GM19099 (cell line): Measurements from ENCODE around the gene PMPCB.
A peak's percentile ranks its signal among the peaks of the same experiment; 100 is the strongest.

Experiments
- POLR2A ChIP-seq: IDR thresholded peaks from 3 replicates; pipeline ENCODE4 v1.6.1; 2011; ENCODE audit warnings: low read depth; ENCODE audit not compliant: insufficient read length; ENCODE audit errors: extremely low read depth

The PMPCB gene

DNA sequence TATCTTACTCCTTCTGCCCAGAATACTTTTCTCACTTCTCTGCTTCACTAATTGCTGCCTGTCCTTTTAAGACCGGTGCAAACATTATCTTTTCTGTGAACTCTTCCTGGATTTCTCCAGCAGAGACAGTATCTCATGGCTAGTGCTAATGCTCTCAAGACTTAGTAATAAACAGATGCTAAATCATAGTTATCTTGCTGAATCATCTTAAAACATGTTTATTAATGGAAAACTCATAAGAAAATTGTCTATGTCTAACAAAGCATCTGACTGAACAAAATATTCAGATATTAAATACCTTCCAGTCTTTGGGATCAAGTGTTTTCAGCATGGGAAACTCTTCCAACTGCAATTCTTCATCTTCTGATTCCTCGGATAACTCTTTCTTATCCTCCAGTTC, 44.2 kb downstream of the PMPCB start:
- no peak for TF ChIP-seq POLR2A

DNA sequence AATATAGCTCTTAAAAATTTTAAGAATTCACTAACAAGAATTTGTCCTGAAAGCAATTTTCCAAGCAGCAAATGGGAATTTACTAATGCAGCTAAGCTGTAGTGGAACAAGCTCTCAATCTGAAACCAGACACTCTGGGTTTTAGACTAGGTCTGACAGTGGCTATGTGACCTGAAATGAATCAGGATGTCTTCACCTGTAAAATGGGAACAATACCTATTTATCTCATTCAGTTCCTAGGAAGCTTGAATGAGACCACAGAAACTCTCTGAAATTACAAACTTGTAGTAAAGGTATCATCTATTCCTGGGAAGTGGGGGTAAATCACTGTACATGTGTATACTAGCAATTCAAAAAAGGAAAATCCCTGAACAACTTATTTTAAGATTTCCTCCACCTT, 46.1 kb downstream of the PMPCB start:
- no peak for TF ChIP-seq POLR2A

DNA sequence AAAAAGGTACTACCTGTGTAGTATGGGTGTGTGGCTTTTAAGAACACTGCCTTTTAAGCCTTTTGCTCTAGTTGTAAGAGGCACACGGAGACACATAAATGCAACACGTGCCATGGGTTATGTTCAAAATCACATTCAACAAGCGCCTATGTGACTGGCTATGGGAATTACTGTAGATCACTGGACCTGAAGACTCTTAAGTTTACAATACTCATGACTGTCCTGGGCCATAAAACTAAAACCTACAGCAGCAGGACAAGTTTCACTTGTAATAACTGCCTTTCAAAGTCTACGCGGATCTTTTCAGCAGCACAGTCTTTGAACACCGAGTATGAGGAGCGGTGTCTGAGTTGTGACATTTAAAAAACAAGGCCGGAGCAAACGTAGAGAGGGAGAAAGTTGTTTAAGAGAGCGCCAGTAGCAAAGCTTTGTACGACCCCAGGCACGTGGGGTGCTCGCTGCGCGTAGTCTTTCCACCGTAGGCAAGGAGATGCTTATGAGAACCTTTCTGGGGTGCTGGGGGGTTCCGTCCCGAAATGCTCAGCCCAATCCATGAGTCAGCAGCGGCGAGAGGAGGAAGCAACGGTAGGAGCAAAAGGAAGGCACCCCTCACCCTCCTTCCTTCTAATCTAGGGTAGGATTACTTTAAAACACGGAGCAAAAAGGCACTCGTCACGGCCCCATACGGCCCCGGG, 46.7 kb downstream of the PMPCB start:
- no peak for TF ChIP-seq POLR2A

DNA sequence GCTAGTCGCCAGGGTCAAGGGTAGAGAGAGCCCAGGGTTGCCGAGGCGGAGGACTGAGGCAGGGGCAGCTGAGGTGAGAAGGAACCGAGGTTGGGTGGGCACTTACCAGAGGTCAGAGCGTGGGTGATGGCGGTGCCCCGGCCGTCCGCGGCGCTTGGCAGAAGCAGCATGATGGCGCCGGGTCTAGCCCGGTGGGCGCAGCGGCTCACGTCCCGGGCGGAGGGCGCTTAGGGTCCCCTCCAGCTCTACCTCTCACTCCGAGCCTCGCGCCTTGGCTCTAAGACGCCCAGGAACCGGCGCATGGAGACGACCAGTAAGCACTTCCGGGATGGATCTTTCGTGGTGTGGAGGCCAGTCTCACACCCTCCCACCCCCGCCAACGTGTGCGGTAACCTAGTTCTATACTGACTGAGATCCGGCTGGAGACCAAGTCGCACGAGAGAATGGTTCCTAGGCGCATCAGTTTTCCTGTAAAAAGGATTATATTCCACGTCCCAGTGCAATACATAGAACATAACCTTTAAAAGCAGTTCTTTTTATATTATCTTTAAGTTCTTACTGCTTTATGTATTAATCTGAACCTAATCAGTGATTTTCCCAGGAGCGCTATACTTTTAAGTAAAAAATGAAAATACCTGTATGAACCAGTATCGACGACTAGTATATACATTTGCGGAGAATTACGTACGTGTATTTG, 47.4 kb downstream of the PMPCB start, which contains the start of gene DNAJC2:
Gene DNAJC2, minus strand, starts transcription at position 315 of the 697 bp plus-strand sequence. Its CDS starts 145 bp downstream, at position 170.
- TF ChIP-seq POLR2A = peak; percentile 91

DNA sequence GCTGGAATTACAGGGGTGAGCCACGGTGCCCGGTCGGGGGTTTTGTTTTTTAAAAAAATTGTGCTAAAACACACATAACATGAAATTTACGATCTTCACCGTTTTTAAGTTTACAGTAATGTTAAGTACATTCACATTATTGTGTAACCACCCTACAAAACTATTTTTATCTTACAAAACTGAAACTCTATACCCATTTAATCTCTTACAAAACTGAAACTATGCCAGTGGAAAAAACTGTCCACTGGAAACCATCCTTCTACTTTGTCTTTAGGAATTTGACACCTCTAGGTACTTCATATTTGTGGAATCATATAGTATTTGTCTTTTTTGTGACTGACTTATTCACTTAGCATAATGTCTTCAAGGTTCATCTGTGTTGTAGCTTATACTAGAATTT, 49.2 kb downstream of the PMPCB start:
- no peak for TF ChIP-seq POLR2A

DNA sequence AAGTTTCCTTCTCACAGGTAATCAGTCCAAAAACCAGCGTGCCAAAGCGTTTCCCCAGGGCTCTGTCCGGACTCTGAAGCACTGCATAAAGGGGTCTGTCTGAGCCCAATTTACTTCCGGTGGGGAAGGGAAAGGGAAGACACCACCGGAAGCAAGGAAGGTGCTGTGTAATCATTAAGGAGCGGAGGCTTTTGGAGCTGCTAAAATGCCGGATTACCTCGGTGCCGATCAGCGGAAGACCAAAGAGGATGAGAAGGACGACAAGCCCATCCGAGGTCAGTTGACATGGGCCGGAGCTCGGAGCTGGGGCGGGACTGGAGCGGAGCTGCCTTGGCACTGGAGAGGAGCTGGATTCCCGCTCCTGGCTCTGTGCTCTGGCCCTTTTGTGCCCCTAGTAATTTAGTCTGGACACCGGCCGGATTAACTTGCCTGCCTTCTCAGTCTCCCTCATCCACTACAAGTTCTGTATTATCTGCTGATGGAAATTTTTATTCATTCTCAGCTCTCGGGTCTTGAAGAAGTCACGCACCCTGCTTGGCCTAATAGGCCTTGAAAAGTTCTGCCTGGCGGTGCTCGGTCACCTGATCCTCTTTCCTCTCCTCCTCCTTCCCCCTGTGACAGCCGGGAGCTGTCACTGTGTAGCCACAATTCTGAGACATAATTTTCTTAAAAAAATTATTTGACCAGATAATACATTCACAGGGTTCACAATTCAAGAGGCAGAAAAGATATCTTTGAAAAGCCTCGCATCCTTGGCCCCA, 50.5 kb downstream of the PMPCB start, which contains the start of gene PSMC2:
Gene PSMC2, plus strand, starts transcription at position 137 of the 761 bp plus-strand sequence. Its CDS starts 69 bp downstream, at position 206.
- TF ChIP-seq POLR2A = peak; percentile 67

DNA sequence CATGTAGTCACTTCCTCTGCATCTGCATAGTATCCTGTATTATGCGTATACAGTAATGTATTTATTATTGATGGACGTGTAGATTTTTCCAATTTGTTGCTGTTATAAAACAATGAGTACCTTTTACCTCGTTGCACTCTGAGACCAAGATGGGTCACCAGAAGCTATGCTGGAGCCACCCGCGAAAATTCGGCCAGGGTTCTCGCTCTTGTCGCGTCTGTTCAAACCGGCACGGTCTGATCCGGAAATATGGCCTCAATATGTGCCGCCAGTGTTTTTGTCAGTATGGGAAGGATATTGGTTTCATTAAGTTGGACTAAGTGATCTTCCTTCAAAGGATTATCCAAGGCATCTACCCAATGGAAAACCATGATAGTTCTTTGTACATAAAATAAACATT, 51.2 kb downstream of the PMPCB start:
- TF ChIP-seq POLR2A = no peak

DNA sequence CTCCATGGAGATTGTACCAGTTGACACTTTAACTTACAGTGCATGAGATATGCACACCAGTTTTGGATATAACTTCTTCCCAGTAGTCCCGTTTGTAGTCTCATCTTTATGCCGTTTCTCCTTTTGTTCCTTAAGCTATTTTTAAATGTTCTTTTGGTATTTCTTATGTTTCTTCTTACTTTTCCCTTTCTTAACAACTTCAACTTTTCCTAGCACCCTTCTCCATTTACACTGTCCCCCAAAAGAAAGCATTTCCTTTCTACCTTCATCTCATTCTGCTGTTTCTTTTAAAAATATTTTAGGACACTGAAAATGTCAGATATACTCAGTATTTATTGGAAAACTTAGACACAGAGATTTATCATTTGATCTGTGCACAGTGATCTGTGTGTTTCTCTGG, 51.7 kb downstream of the PMPCB start:
- TF ChIP-seq POLR2A = no peak

DNA sequence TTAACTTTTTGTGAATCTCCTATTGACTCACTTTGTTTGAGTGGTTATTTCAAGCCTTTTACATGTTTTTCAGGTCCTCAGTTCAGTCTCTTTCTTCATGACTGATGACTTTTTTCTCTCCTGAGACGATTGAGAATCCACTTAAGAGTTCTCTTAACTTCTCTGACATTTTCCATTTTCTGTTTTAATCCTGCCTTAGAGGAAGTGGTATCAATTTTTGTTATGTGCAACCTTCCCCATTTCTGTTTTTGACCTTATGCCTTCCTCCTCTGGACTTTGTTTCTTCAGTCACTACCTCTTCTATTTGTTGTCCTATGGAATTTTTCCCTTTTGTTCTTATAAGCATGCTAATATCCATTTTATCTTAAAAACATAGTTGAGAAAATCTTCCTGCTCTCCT, 52.6 kb downstream of the PMPCB start:
- TF ChIP-seq POLR2A = no peak
